Measurements from ENCODE around the gene KRTAP9-8. TPM values are rescaled to one million over a fixed set of nuclear protein-coding genes. Genes with fewer than 3 reads are reported as not detected.
"Not testable (repeated sequence)": the region's sequence is repeated elsewhere in the genome, so short reads cannot be mapped to it uniquely, and the experiment has no call there.

Gene KRTAP9-8, protein sequence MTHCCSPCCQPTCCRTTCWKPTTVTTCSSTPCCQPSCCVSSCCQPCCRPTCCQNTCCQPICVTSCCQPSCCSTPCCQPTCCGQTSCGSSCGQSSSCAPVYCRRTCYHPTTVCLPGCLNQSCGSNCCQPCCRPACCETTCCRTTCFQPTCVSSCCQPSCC
- total RNA-seq (2014; rRNA removed; shearing (Covaris generic)), result not detected in 2 replicates
- not detected in 2 replicates for total RNA-seq (2022)
- not detected for Bru-seq, nascent RNA
- BruChase-seq, experiment 1, labeled RNA remaining after a 6-hour chase, result not detected
- not detected for BruChase-seq, experiment 2, labeled RNA remaining after a 2-hour chase
- long read RNA-seq, result 0 reads

- H3K9me3 ChIP-seq (ENCODE audit: low read length); H3K4me3 ChIP-seq (ENCODE audit: low read depth, low read length, poor library complexity, severe bottlenecking); H4K20me1 ChIP-seq (ENCODE audit: insufficient read depth, low read length); H2AFZ ChIP-seq (ENCODE audit: low read length); DNase-seq (ENCODE audit: low spot score); H3K36me3 ChIP-seq (ENCODE audit: insufficient read depth, low read length); H3K27ac ChIP-seq (ENCODE audit: low read depth, low read length, poor library complexity, severe bottlenecking); BruUV-seq (replicated peaks); H3K4me1 ChIP-seq (ENCODE audit: insufficient read depth, low read length, poor library complexity, severe bottlenecking); CTCF ChIA-PET (ENCODE audit: unreplicated experiment); POLR2A ChIA-PET; H3K4me2 ChIP-seq (ENCODE audit: low read length); H3K9me2 ChIP-seq (ENCODE audit: insufficient read depth, low read length); H3K79me2 ChIP-seq (ENCODE audit: insufficient read depth, low read depth, low read length); intact Hi-C loops (cut with micrococcal nuclease; ENCODE audit: unreplicated experiment): not testable (repeated sequence)
Observed at GRCh38 chr17:41237949-41238437, at the start of gene KRTAP9-8. Gene KRTAP9-8 (plus strand): TSS chr17:41237999. CDS start chr17:41238052, 53 bp downstream.

GRCh38 chr17:41189837-41190318 is 47.9 kb upstream of the KRTAP9-8 start, which contains the start of gene KRTAP9-1:
Gene KRTAP9-1 (plus strand): TSS chr17:41189887. CDS start chr17:41189887, 0 bp downstream.
- POLR2A ChIA-PET; DNase-seq (ENCODE audit: low spot score); H3K9me2 ChIP-seq (ENCODE audit: insufficient read depth, low read length); H3K27ac ChIP-seq (ENCODE audit: low read depth, low read length, poor library complexity, severe bottlenecking); intact Hi-C loops (cut with micrococcal nuclease; ENCODE audit: unreplicated experiment); CTCF ChIA-PET (ENCODE audit: unreplicated experiment); H3K36me3 ChIP-seq (ENCODE audit: insufficient read depth, low read length); H3K4me1 ChIP-seq (ENCODE audit: insufficient read depth, low read length, poor library complexity, severe bottlenecking); H4K20me1 ChIP-seq (ENCODE audit: insufficient read depth, low read length); H3K4me3 ChIP-seq (ENCODE audit: low read depth, low read length, poor library complexity, severe bottlenecking); H3K4me2 ChIP-seq (ENCODE audit: low read length); H2AFZ ChIP-seq (ENCODE audit: low read length); H3K9me3 ChIP-seq (ENCODE audit: low read length); H3K79me2 ChIP-seq (ENCODE audit: insufficient read depth, low read depth, low read length); BruUV-seq (replicated peaks): not testable (repeated sequence)

- TF ChIP-seq, protein P1, sequence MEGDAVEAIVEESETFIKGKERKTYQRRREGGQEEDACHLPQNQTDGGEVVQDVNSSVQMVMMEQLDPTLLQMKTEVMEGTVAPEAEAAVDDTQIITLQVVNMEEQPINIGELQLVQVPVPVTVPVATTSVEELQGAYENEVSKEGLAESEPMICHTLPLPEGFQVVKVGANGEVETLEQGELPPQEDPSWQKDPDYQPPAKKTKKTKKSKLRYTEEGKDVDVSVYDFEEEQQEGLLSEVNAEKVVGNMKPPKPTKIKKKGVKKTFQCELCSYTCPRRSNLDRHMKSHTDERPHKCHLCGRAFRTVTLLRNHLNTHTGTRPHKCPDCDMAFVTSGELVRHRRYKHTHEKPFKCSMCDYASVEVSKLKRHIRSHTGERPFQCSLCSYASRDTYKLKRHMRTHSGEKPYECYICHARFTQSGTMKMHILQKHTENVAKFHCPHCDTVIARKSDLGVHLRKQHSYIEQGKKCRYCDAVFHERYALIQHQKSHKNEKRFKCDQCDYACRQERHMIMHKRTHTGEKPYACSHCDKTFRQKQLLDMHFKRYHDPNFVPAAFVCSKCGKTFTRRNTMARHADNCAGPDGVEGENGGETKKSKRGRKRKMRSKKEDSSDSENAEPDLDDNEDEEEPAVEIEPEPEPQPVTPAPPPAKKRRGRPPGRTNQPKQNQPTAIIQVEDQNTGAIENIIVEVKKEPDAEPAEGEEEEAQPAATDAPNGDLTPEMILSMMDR (conservative IDR thresholded peaks at IDR 0.05; ENCODE audit: low read length), result no peak
- TF ChIP-seq EZH2phosphoT487 (IDR thresholded peaks at IDR 0.05; ENCODE audit: borderline replicate concordance, low read depth, low read length), result no peak
- Histone ChIP-seq H3K27ac (ENCODE audit: low read depth, low read length, poor library complexity, severe bottlenecking) (no peak overlapping the region), H3K4me2 (ENCODE audit: low read length) (no peak overlapping the region), H4K20me1 (ENCODE audit: insufficient read depth, low read length) (no peaks in the 10 kb centered on the region), H3K79me2 (ENCODE audit: insufficient read depth, low read depth, low read length) (no peaks in the 10 kb centered on the region), H3K4me1 (ENCODE audit: insufficient read depth, low read length, poor library complexity, severe bottlenecking) (no peaks in the 10 kb centered on the region), H3K4me3 (ENCODE audit: low read depth, low read length, poor library complexity, severe bottlenecking) (no peak overlapping the region), H3K36me3 (ENCODE audit: insufficient read depth, low read length) (no peaks in the 10 kb centered on the region), H3K9me2 (ENCODE audit: insufficient read depth, low read length) (no peaks in the 10 kb centered on the region), H2AFZ (ENCODE audit: low read length) (no peak overlapping the region), H3K9me3 (ENCODE audit: low read length) (no peaks in the 10 kb centered on the region)
- CTCF ChIA-PET (ENCODE audit: unreplicated experiment), result no interaction called here
- intact Hi-C loops (cut with micrococcal nuclease; ENCODE audit: unreplicated experiment), result no loop called here
- no peak for DNase-seq (ENCODE audit: low spot score)
- POLR2A ChIA-PET, result no interaction called here
- no TSS peak for BruUV-seq (replicated peaks)
Observed at GRCh38 chr17:41190328-41190727, 47.5 kb upstream of the KRTAP9-8 start.
